Liver (tissue), 9 donors: ENCODE data around the gene EOMES. TPM values are rescaled to one million over a fixed set of nuclear protein-coding genes. Genes with fewer than 3 reads are reported as not detected.

Experiments
- DNase-seq: peaks from one replicate; pipeline ENCODE4 v3.0.0-alpha.2; 2017; ENCODE audit warnings: low spot score
- H3K27ac ChIP-seq, 2 donors: one replicate each; pipeline ENCODE4 v1.7.0; 2013; ENCODE audit warnings: inconsistent platforms in 2 of 2, low read length in 2 of 2, control low read depth in 1 of 2, low read depth in 1 of 2, mild to moderate bottlenecking in 1 of 2
- H3K27me3 ChIP-seq, 4 donors: one replicate each; pipeline versions ENCODE4 v1.6.1 to v1.7.0; 2013; ENCODE audit warnings: low read length in 3 of 4, inconsistent platforms in 1 of 4, mild to moderate bottlenecking in 1 of 4, moderate library complexity in 1 of 4; ENCODE audit not compliant: control insufficient read depth in 4 of 4, insufficient read depth in 4 of 4
- H3K36me3 ChIP-seq, 4 donors: one replicate each; pipeline versions ENCODE4 v1.6.1 to v1.7.0; 2013; ENCODE audit warnings: low read length in 3 of 4, mild to moderate bottlenecking in 3 of 4, low read depth in 1 of 4, moderate library complexity in 1 of 4; ENCODE audit not compliant: control insufficient read depth in 4 of 4, insufficient read depth in 3 of 4
- H3K4me1 ChIP-seq, 4 donors: one replicate each; pipeline versions ENCODE4 v1.6.1 to v1.7.0; 2013; ENCODE audit warnings: low read length in 3 of 4, mild to moderate bottlenecking in 3 of 4, moderate library complexity in 1 of 4; ENCODE audit not compliant: control insufficient read depth in 4 of 4, insufficient read depth in 4 of 4
- H3K4me3 ChIP-seq, 3 donors: one replicate each; pipeline versions ENCODE4 v1.6.1 to v1.7.0; 2013; ENCODE audit warnings: low read length in 3 of 3, control low read depth in 1 of 3, low read depth in 1 of 3, mild to moderate bottlenecking in 1 of 3
- H3K9ac ChIP-seq, 2 donors: one replicate each; pipeline ENCODE4 v1.7.0; 2013; ENCODE audit warnings: low read length in 2 of 2, mild to moderate bottlenecking in 2 of 2, moderate library complexity in 2 of 2, control low read depth in 1 of 2, low read depth in 1 of 2
- H3K9me3 ChIP-seq, 4 donors: one replicate each; pipeline versions ENCODE4 v1.6.1 to v1.7.0; 2013; ENCODE audit warnings: low read length in 3 of 4; ENCODE audit not compliant: control insufficient read depth in 4 of 4
- ATF3 ChIP-seq: IDR thresholded peaks from 2 replicates; pipeline ENCODE4 v1.6.1; 2016; ENCODE audit warnings: antibody characterized with exemption
- EGR1 ChIP-seq, 2 donors: IDR thresholded peaks; 2 replicates each; pipeline ENCODE4 v1.6.1; 2016 to 2018; ENCODE audit warnings: antibody characterized with exemption in 2 of 2, low read depth in 2 of 2
- FOXA1 ChIP-seq: IDR thresholded peaks from 2 replicates; pipeline ENCODE4 v1.6.1; 2016; ENCODE audit warnings: antibody characterized with exemption
- FOXA2 ChIP-seq: IDR thresholded peaks from 2 replicates; pipeline ENCODE4 v1.6.1; 2016; ENCODE audit warnings: antibody characterized with exemption
- GABPA ChIP-seq, 2 donors: IDR thresholded peaks in 1 of 2; conservative IDR thresholded peaks in 1 of 2; 2 replicates each; pipeline ENCODE4 v1.6.1; 2016; ENCODE audit warnings: antibody characterized with exemption in 2 of 2, mild to moderate bottlenecking in 1 of 2, moderate library complexity in 1 of 2
- HNF4A ChIP-seq, 2 donors: conservative IDR thresholded peaks; 2 replicates each; pipeline ENCODE4 v1.6.1; 2016; ENCODE audit warnings: antibody characterized with exemption in 2 of 2, mild to moderate bottlenecking in 2 of 2
- HNF4G ChIP-seq: IDR thresholded peaks from 2 replicates; pipeline ENCODE4 v1.6.1; 2016; ENCODE audit warnings: antibody characterized with exemption
- JUND ChIP-seq, 2 donors: IDR thresholded peaks; 2 replicates each; pipeline ENCODE4 v1.6.1; 2016; ENCODE audit warnings: antibody characterized with exemption in 2 of 2
- NR2F2 ChIP-seq: IDR thresholded peaks from 2 replicates; pipeline ENCODE4 v1.6.1; 2016; ENCODE audit warnings: antibody characterized with exemption
- RAD21 ChIP-seq, 2 donors: IDR thresholded peaks; 2 replicates each; pipeline ENCODE4 v1.6.1; 2016; ENCODE audit warnings: antibody characterized with exemption in 2 of 2, mild to moderate bottlenecking in 2 of 2
- RXRA ChIP-seq, 2 donors: IDR thresholded peaks; 2 replicates each; pipeline ENCODE4 v1.6.1; 2017 to 2018; ENCODE audit warnings: antibody characterized with exemption in 2 of 2, mild to moderate bottlenecking in 1 of 2
- SP1 ChIP-seq: IDR thresholded peaks from 2 replicates; pipeline ENCODE4 v1.6.1; 2018; ENCODE audit warnings: antibody characterized with exemption, mild to moderate bottlenecking
- TAF1 ChIP-seq: conservative IDR thresholded peaks from 2 replicates; pipeline ENCODE4 v1.6.1; 2016; ENCODE audit warnings: antibody characterized with exemption, mild to moderate bottlenecking
- YY1 ChIP-seq: IDR thresholded peaks from 2 replicates; pipeline ENCODE4 v1.6.1; 2016; ENCODE audit warnings: antibody characterized with exemption, mild to moderate bottlenecking
- ZBTB33 ChIP-seq: IDR thresholded peaks from 2 replicates; pipeline ENCODE4 v1.6.1; 2016; ENCODE audit warnings: antibody characterized with exemption
- WGBS: extraction: QIAGEN DNeasy Blood & Tissue Kit; methylation state at CpG from one replicate; pipeline ENCODE4 v1.1.7; 2013; 5-methylcytosine and 5-hydroxymethylcytosine counted together
- polyA plus RNA-seq, 2 donors: library from polyadenylated mRNA; stranded (reverse) in 1 of 2; unstranded in 1 of 2; fragments of 200-250 nt in 1 of 2; fragments of >200 nt in 1 of 2; fragmentation: Nextera tagmentation in 1 of 2; extraction: Ambion mirVana in 1 of 2; gene quantifications; one replicate each; pipeline versions ENCODE4 v1.2.1 to v1.2.3, GENCODE V29; 2013 to 2015
- total RNA-seq, 2 donors: library from RNA; depleted of rRNA; stranded (reverse); fragments of >200 nt; gene quantifications; one replicate each; pipeline ENCODE4 v1.2.3, GENCODE V29; 2014
- TF ChIP-seq, protein P1 (sequence below): IDR thresholded peaks from 2 replicates; pipeline ENCODE4 v1.6.1; 2016; ENCODE audit warnings: antibody characterized with exemption
- TF ChIP-seq, protein P2 (sequence below): fragments of 150-350 bp; IDR thresholded peaks from 2 replicates; pipeline ENCODE4 v1.5.1; 2017; ENCODE audit warnings: improper control_type of control experiment, low read depth, low read length; ENCODE audit not compliant: missing input control
- TF ChIP-seq, protein P3 (sequence below): IDR thresholded peaks from 2 replicates; pipeline ENCODE4 v1.6.1; 2016; ENCODE audit warnings: antibody characterized with exemption, mild to moderate bottlenecking
- donor health status: healthy.
- donor health status: healthy.
- donor health status: healthy.
- donor health status: healthy.
- donor health status: healthy.

The EOMES gene
- total and polyA plus RNA-seq, 4 donors = 0.39 to 0.75 (median 0.59) TPM

DNA sequence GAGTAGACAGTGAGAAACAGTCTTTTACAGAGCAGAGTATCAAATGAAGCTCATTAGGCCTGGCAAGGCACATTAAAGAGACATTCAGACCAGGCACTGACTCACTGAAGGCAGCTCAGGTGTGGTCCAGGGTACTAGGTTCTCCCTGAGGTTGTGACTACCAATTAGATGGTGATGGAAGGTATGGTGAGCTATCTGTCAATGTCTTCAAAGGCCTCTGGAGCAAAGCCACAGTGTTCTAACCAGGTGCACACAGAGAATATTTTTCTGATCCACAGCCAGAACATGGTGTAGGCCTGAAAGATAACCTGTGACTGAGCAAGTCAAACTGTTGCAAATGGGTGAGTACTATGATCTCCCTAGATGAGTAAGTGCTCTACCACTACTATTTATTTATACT is 51.5 kb downstream of the EOMES start:
- Histone ChIP-seq H3K27ac (no peak overlapping the region), H3K27me3 (no peaks in the 10 kb centered on the region), H3K9me3 (no peaks in the 10 kb centered on the region), H3K4me3 (no peak overlapping the region), H3K36me3 (no peaks in the 10 kb centered on the region), H3K4me1 (no peaks in the 10 kb centered on the region), H3K9ac (no peak overlapping the region)
- DNase-seq = no peak
- no peak for TF ChIP-seq TAF1
- TF ChIP-seq, protein P1, sequence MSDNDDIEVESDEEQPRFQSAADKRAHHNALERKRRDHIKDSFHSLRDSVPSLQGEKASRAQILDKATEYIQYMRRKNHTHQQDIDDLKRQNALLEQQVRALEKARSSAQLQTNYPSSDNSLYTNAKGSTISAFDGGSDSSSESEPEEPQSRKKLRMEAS = no peak
- TF ChIP-seq ZBTB33 = no peak

GRCh38 chr3:27669591-27669990 is 52.5 kb downstream of the EOMES start:
- no peak for DNase-seq
- Histone ChIP-seq H3K27me3 (no peaks in the 10 kb centered on the region), H3K9ac (no peak overlapping the region), H3K9me3 (no peaks in the 10 kb centered on the region), H3K36me3 (no peaks in the 10 kb centered on the region), H3K4me3 (no peak overlapping the region), H3K4me1 (no peaks in the 10 kb centered on the region), H3K27ac (no peak overlapping the region)
- no peak for TF ChIP-seq RXRA (IDR thresholded peaks at IDR 0.05)
- no peak for TF ChIP-seq RAD21 (IDR thresholded peaks at IDR 0.05)
- no peak for TF ChIP-seq FOXA2
- no peak for TF ChIP-seq FOXA1
- TF ChIP-seq, protein P2, sequence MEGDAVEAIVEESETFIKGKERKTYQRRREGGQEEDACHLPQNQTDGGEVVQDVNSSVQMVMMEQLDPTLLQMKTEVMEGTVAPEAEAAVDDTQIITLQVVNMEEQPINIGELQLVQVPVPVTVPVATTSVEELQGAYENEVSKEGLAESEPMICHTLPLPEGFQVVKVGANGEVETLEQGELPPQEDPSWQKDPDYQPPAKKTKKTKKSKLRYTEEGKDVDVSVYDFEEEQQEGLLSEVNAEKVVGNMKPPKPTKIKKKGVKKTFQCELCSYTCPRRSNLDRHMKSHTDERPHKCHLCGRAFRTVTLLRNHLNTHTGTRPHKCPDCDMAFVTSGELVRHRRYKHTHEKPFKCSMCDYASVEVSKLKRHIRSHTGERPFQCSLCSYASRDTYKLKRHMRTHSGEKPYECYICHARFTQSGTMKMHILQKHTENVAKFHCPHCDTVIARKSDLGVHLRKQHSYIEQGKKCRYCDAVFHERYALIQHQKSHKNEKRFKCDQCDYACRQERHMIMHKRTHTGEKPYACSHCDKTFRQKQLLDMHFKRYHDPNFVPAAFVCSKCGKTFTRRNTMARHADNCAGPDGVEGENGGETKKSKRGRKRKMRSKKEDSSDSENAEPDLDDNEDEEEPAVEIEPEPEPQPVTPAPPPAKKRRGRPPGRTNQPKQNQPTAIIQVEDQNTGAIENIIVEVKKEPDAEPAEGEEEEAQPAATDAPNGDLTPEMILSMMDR = no peak
- TF ChIP-seq NR2F2 = no peak
- no peak for TF ChIP-seq YY1
- no peak for TF ChIP-seq HNF4A (conservative IDR thresholded peaks at IDR 0.05)
- TF ChIP-seq, protein P3, sequence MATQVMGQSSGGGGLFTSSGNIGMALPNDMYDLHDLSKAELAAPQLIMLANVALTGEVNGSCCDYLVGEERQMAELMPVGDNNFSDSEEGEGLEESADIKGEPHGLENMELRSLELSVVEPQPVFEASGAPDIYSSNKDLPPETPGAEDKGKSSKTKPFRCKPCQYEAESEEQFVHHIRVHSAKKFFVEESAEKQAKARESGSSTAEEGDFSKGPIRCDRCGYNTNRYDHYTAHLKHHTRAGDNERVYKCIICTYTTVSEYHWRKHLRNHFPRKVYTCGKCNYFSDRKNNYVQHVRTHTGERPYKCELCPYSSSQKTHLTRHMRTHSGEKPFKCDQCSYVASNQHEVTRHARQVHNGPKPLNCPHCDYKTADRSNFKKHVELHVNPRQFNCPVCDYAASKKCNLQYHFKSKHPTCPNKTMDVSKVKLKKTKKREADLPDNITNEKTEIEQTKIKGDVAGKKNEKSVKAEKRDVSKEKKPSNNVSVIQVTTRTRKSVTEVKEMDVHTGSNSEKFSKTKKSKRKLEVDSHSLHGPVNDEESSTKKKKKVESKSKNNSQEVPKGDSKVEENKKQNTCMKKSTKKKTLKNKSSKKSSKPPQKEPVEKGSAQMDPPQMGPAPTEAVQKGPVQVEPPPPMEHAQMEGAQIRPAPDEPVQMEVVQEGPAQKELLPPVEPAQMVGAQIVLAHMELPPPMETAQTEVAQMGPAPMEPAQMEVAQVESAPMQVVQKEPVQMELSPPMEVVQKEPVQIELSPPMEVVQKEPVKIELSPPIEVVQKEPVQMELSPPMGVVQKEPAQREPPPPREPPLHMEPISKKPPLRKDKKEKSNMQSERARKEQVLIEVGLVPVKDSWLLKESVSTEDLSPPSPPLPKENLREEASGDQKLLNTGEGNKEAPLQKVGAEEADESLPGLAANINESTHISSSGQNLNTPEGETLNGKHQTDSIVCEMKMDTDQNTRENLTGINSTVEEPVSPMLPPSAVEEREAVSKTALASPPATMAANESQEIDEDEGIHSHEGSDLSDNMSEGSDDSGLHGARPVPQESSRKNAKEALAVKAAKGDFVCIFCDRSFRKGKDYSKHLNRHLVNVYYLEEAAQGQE = no peak
- TF ChIP-seq HNF4G = no peak
- TF ChIP-seq ZBTB33 = no peak
- TF ChIP-seq SP1 = no peak
- no peak for TF ChIP-seq TAF1
- TF ChIP-seq, protein P1 = no peak
- no peak for TF ChIP-seq ATF3
- TF ChIP-seq EGR1 (IDR thresholded peaks at IDR 0.05; ENCODE audit: low read depth in 2 of 2) = no peak
- no peak for TF ChIP-seq GABPA (IDR thresholded peaks at IDR 0.05 in 1 of 2, conservative IDR thresholded peaks at IDR 0.05 in 1 of 2)
- TF ChIP-seq JUND (IDR thresholded peaks at IDR 0.05) = no peak
- 90% methylated on average over 2 of the region's 2 CpGs for WGBS
